Esophagus muscularis mucosa (tissue), 4 donors: ENCODE results near the gene ADORA1. TPM values are rescaled to one million over a fixed set of nuclear protein-coding genes. Genes with fewer than 3 reads are reported as not detected.

Experiments used
- DNase-seq: peaks from one replicate; pipeline ENCODE4 v3.0.0-alpha.2; 2017; ENCODE audit errors: extremely low spot score
- H3K27ac ChIP-seq, 4 donors: fragments of 200-600 bp; sonication (generic); replicated peaks in 1 of 4; 1 replicate in 3 of 4; 2 replicates in 1 of 4; pipeline ENCODE4 v1.5.1; 2016 to 2019; ENCODE audit warnings: mild to moderate bottlenecking in 1 of 4
- H3K27me3 ChIP-seq, 4 donors: fragments of 200-600 bp; sonication (generic); one replicate each; pipeline versions ENCODE4 v1.5.1 to v1.6.0; 2016 to 2019
- H3K36me3 ChIP-seq, 4 donors: fragments of 200-600 bp; sonication (generic); one replicate each; pipeline ENCODE4 v1.5.1; 2016 to 2019
- H3K4me1 ChIP-seq, 4 donors: fragments of 200-600 bp; sonication (generic); one replicate each; pipeline ENCODE4 v1.5.1; 2016 to 2019
- H3K4me3 ChIP-seq, 4 donors: fragments of 200-600 bp; sonication (generic); 1 replicate in 2 of 4; 2 replicates in 2 of 4; pipeline ENCODE4 v1.5.1; 2016 to 2019; ENCODE audit warnings: mild to moderate bottlenecking in 4 of 4, moderate library complexity in 1 of 4
- H3K9me3 ChIP-seq, 4 donors: fragments of 200-600 bp; sonication (generic); 1 replicate in 3 of 4; 2 replicates in 1 of 4; pipeline ENCODE4 v1.5.1; 2016 to 2019
- CTCF ChIP-seq, 3 experiments: fragments of 200-600 bp in 2 of 3; fragments of 450-650 bp in 1 of 3; sonication (generic) in 2 of 3; IDR thresholded peaks; one replicate each; pipeline ENCODE4 v1.5.1; 2017 to 2019; ENCODE audit warnings: antibody characterized with exemption in 3 of 3, mild to moderate bottlenecking in 2 of 3, moderate library complexity in 1 of 3
- EP300 ChIP-seq: sonication (generic); formaldehyde crosslinking; IDR thresholded peaks from one replicate; pipeline ENCODE4 v1.6.1; 2017; ENCODE audit warnings: antibody characterized with exemption
- POLR2A ChIP-seq: fragments of 450-650 bp; IDR thresholded peaks from one replicate; pipeline ENCODE4 v1.6.1; 2017; ENCODE audit warnings: antibody characterized with exemption, moderate library complexity, mild to moderate bottlenecking, low read depth
- POLR2AphosphoS5 ChIP-seq, 2 donors: sonication (generic); formaldehyde crosslinking; IDR thresholded peaks; one replicate each; pipeline ENCODE4 v1.6.1; 2017; ENCODE audit warnings: antibody characterized with exemption in 2 of 2
- WGBS: methylation state at CpG from one replicate; pipeline ENCODE4 v1.1.5; 2018; 5-methylcytosine and 5-hydroxymethylcytosine counted together
- intact Hi-C: fragments of 100-400 bp; cut with DNase I; formaldehyde crosslinking; loops from one replicate; pipeline ENCODE4 v1.15.1; 2023
- total RNA-seq, 4 donors: library from RNA; depleted of rRNA; stranded (reverse); fragments of >200 nt; gene quantifications; one replicate each; pipeline versions ENCODE4 v1.1.0 to v1.2.1, GENCODE V29; 2016

The ADORA1 gene
- total RNA-seq, 4 donors from 2014 or later = 0.34 to 1.7 (median 0.80) TPM

DNA sequence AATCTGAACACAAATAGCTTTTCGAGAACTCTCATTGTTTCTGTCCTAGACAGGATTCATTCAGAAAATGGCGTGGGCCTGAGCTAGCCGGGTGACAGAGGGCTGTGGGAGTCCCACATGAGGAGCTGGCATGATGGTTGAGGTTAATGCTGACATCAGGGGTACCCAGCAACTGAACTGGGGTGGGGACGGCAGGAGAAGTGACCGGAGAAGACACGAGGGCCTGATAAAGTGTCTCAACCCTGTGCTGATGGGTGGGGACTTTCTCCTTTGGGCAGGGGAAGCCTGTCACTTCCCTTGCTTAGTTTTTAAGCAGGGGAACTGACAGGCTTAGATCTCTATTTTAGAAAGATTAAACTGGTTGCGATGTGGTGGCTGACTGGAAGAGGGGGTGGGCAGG, 87.3 kb downstream of the ADORA1 start:
- Histone ChIP-seq H3K9me3 (no peaks in the 10 kb centered on the region), H3K36me3 (no peaks in the 10 kb centered on the region), H3K4me1 (peaks cover 0 to 6% (median 0%) of the 10 kb centered on the region in 4 donors), H3K27me3 (peaks cover 0 to 18% (median 0%) of the 10 kb centered on the region in 4 donors), H3K27ac (no peak overlapping the region), H3K4me3 (no peak overlapping the region)
- TF ChIP-seq EP300 (no peak), POLR2AphosphoS5 (IDR thresholded peaks at IDR 0.05) (no peak), POLR2A (no peak), CTCF (IDR thresholded peaks at IDR 0.05) (no peak)
- intact Hi-C loops = loop anchor here (2.0 kb wide), 1 partner anchor 98 kb away; no protein-coding TSS in a partner anchor
- DNase-seq = no peak
- WGBS = 82% methylated on average over 7 of the region's 7 CpGs

DNA sequence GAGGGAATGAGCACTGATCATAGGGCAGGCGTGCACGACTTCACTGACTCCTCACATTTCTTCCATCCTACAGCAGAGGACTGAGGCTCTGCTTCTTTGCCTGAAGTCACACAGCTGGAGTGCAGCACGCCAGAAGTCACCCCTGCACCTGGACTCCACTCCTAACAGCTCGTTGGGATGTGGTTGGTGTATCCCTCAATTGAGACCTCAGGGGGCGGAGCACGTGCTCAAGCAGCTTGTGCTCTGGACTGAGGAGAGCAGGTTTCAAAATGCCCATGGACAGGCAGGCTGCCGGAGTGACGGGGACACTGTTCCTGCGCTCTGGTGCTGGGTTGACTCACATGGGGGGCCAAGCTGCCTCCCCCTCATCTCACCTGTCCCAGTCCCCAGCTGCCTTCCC, 88.0 kb downstream of the ADORA1 start:
- Histone ChIP-seq H3K27ac (no peak overlapping the region), H3K4me1 (peaks cover 0 to 6% (median 0%) of the 10 kb centered on the region in 4 donors), H3K36me3 (no peaks in the 10 kb centered on the region), H3K9me3 (no peaks in the 10 kb centered on the region), H3K4me3 (no peak overlapping the region), H3K27me3 (peaks cover 0 to 18% (median 0%) of the 10 kb centered on the region in 4 donors)
- intact Hi-C loops = loop anchor here (2.0 kb wide), 1 partner anchor 99 kb away; no protein-coding TSS in a partner anchor
- TF ChIP-seq CTCF (IDR thresholded peaks at IDR 0.05) (no peak), POLR2AphosphoS5 (IDR thresholded peaks at IDR 0.05) (no peak), POLR2A (no peak), EP300 (no peak)
- 73% methylated on average over 6 of the region's 9 CpGs for WGBS
- no peak for DNase-seq

- no peak for TF ChIP-seq POLR2A
- TF ChIP-seq CTCF (IDR thresholded peaks at IDR 0.05) = peak; percentile 73 to 85 (median 76)
- Histone ChIP-seq H3K4me3 (no peak overlapping the region), H3K36me3 (no peaks in the 10 kb centered on the region), H3K27ac (no peak overlapping the region), H3K4me1 (peaks cover 0 to 6% (median 0%) of the 10 kb centered on the region in 4 donors), H3K27me3 (peaks cover 0 to 18% (median 0%) of the 10 kb centered on the region in 4 donors), H3K9me3 (no peaks in the 10 kb centered on the region)
- WGBS = 45% methylated on average over 14 of the region's 19 CpGs
- no peak for DNase-seq
- intact Hi-C loops = loop anchor here (1.0 kb wide), 1 partner anchor 177 kb away; no protein-coding TSS in a partner anchor
These were observed 89.0 kb downstream of the ADORA1 start for GRCh38 chr1:203216274-203217138.

Other genes starting within 250 kb of the ADORA1 start
- gene RABIF, start 238.6 kb upstream of the ADORA1 start, total RNA-seq = 1 to 10 TPM; 4.5 to 8.3 (median 6.9) TPM
- gene KLHL12, start 200.5 kb upstream of the ADORA1 start, total RNA-seq = 10 to 100 TPM; 16.7 to 22.4 (median 19.3) TPM
- 10 to 100 TPM; 53.6 to 93.4 (median 70.0) TPM for gene ADIPOR1, start 169.4 kb upstream of the ADORA1 start, total RNA-seq
- gene CYB5R1, start 160.5 kb upstream of the ADORA1 start, total RNA-seq = 10 to 100 TPM; 28.2 to 51.2 (median 48.5) TPM
- 10 to 100 TPM; 69.0 to 93.9 (median 87.6) TPM for gene TMEM183A, start 120.4 kb upstream of the ADORA1 start, total RNA-seq
- 1 to 10 TPM in 2 of 4 donors, under 1 TPM in 2; 0.42 to 1.6 (median 1.1) TPM for gene PPFIA4, start 101.2 kb upstream of the ADORA1 start, total RNA-seq
- not detected for gene MYOG, start 41.7 kb upstream of the ADORA1 start, total RNA-seq
- not detected for gene MYBPH, start 48.1 kb downstream of the ADORA1 start, total RNA-seq
- 1 to 10 TPM in 3 of 4 donors, not detected in 1; 1.3 to 2.1 (median 1.7) TPM for gene CHI3L1, start 59.0 kb downstream of the ADORA1 start, total RNA-seq
- gene CHIT1, start 101.9 kb downstream of the ADORA1 start, total RNA-seq = under 1 TPM in 3 of 4 donors, not detected in 1; 0.11 to 0.26 (median 0.17) TPM
- 100 to 1,000 TPM in 3 of 4 donors, 10 to 100 TPM in 1; 67.7 to 656 (median 159) TPM for gene BTG2, start 177.8 kb downstream of the ADORA1 start, total RNA-seq
- 10 to 100 TPM; 24.5 to 36.8 (median 33.8) TPM for gene FMOD, start 223.4 kb downstream of the ADORA1 start, total RNA-seq